HCT116 (cell line): ENCODE results near the gene SLC10A3.

Experiments
- CTCF ChIP-seq, 3 experiments: fragments of 200-600 bp in 1 of 3; sonication (generic) in 1 of 3; IDR thresholded peaks in 2 of 3; conservative IDR thresholded peaks in 1 of 3; 2 replicates each; pipeline ENCODE4 v1.5.1; 2012 to 2017; ENCODE audit warnings: low read depth in 2 of 3, low read length in 2 of 3, antibody characterized with exemption in 1 of 3, borderline replicate concordance in 1 of 3, control low read depth in 1 of 3, mild to moderate bottlenecking in 1 of 3, mixed read lengths in 1 of 3, mixed run types in 1 of 3, moderate library complexity in 1 of 3; ENCODE audit not compliant: insufficient read depth in 1 of 3
- ELF1 ChIP-seq: IDR thresholded peaks from 2 replicates; pipeline ENCODE4 v1.6.1; 2012; ENCODE audit warnings: low read depth, borderline replicate concordance
- POLR2A ChIP-seq: IDR thresholded peaks from 2 replicates; pipeline ENCODE4 v1.7.0; 2011; ENCODE audit warnings: borderline replicate concordance; ENCODE audit not compliant: insufficient read depth, insufficient read length; ENCODE audit errors: extremely low read depth
- POLR2AphosphoS5 ChIP-seq: IDR thresholded peaks from 2 replicates; pipeline ENCODE4 v1.6.1; 2011; ENCODE audit warnings: mild to moderate bottlenecking, low read depth, low read length, moderate library complexity
- RAD21 ChIP-seq: IDR thresholded peaks from 2 replicates; pipeline ENCODE4 v1.6.1; 2012; ENCODE audit warnings: low read depth, mild to moderate bottlenecking
- SIN3A ChIP-seq: IDR thresholded peaks from 2 replicates; pipeline ENCODE4 v1.6.1; 2012; ENCODE audit warnings: low read depth
- TCF7L2 ChIP-seq: IDR thresholded peaks from 2 replicates; pipeline ENCODE4 v1.7.0; 2011; ENCODE audit warnings: borderline replicate concordance, inconsistent platforms; ENCODE audit not compliant: insufficient read depth, insufficient read length; ENCODE audit errors: extremely low read depth
- YY1 ChIP-seq: IDR thresholded peaks from 2 replicates; pipeline ENCODE4 v1.6.1; 2011; ENCODE audit warnings: low read length, low read depth, moderate library complexity, mild to moderate bottlenecking; ENCODE audit not compliant: insufficient replicate concordance; ENCODE audit errors: extremely low read depth
- TF ChIP-seq, protein P1 (sequence below): IDR thresholded peaks from 2 replicates; pipeline ENCODE4 v1.6.1; 2011; ENCODE audit warnings: mild to moderate bottlenecking, low read length, moderate library complexity; ENCODE audit not compliant: insufficient replicate concordance; ENCODE audit errors: extremely low read depth

DNA sequence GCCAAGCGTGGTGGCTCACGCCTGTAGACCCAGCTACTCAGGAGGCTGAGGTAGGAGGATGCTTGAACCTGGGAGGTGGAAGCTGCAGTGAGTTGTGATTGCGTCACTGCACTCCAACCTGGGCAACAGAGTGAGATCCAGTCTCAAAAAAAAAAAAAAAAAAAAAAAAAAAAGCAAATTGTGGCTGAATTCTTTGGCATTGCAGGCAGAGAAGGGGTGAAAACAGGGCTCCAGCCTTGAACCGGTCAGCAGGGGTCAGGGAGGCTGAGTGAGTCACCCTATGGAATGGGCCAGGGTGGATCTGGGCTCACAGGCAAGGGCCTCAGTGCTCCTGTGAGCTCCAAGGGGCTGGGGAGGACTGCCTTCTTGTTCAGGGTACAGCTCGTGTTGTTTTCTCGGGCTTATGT, 38.8 kb upstream of the SLC10A3 start:
- TF ChIP-seq CTCF (IDR thresholded peaks at IDR 0.05 in 2 of 3, conservative IDR thresholded peaks at IDR 0.05 in 1 of 3; ENCODE audit: borderline replicate concordance in 1 of 3, insufficient read depth in 1 of 3, low read depth in 2 of 3, low read length in 2 of 3), result no peak
- TF ChIP-seq ELF1, result no peak
- no peak for TF ChIP-seq SIN3A
- 0 out of 2 replicates have a peak, but pooled peaks have one; percentile 23 for TF ChIP-seq POLR2AphosphoS5
- TF ChIP-seq YY1, result no peak
- no peak for TF ChIP-seq RAD21
- TF ChIP-seq POLR2A, result no peak
- TF ChIP-seq, protein P1, sequence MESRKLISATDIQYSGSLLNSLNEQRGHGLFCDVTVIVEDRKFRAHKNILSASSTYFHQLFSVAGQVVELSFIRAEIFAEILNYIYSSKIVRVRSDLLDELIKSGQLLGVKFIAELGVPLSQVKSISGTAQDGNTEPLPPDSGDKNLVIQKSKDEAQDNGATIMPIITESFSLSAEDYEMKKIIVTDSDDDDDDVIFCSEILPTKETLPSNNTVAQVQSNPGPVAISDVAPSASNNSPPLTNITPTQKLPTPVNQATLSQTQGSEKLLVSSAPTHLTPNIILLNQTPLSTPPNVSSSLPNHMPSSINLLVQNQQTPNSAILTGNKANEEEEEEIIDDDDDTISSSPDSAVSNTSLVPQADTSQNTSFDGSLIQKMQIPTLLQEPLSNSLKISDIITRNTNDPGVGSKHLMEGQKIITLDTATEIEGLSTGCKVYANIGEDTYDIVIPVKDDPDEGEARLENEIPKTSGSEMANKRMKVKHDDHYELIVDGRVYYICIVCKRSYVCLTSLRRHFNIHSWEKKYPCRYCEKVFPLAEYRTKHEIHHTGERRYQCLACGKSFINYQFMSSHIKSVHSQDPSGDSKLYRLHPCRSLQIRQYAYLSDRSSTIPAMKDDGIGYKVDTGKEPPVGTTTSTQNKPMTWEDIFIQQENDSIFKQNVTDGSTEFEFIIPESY, result no peak
- no peak for TF ChIP-seq TCF7L2
